Putamen (tissue), 1 donor: ENCODE measurements around the gene MYRIP.
"Not testable (repeated sequence)": the region's sequence is repeated elsewhere in the genome, so short reads cannot be mapped to it uniquely, and the experiment has no call there.

Experiments
- DNase-seq: peaks from one replicate; pipeline ENCODE4 v3.0.0-alpha.2; 2016; ENCODE audit warnings: low spot score

Gene MYRIP

DNA sequence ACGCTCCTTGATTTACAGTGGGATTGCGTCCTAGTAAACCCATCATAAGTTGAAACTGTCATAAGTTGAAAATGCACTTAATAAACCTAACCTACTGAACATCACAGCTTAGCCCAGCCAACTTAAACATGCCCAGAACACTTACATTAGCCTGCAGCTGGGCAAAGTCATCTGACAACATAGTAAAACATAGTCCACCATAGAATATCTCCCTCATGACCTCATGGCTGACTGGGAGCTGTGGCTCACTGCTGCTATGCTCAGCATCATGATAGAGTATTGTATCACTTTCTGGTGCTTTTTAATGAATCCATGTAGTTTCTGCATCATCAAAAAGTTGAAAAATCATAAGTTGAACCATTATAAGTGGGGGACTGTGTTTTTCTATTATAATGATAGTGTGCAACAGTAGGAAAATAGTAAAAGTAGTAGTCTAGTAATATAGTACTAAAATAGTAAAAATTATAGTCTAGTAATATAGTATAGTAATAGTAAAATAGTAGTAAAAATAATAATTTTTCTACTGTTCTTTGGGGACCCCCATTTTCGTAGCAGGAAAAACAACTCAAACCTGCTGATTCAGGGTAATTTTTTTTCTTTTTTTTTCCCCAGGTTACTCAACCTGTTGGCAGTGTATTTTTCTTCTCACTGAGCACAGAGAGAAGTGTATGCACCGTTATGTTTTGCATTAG, 233.5 kb downstream of the MYRIP start:
- DNase-seq, result no peak

DNA sequence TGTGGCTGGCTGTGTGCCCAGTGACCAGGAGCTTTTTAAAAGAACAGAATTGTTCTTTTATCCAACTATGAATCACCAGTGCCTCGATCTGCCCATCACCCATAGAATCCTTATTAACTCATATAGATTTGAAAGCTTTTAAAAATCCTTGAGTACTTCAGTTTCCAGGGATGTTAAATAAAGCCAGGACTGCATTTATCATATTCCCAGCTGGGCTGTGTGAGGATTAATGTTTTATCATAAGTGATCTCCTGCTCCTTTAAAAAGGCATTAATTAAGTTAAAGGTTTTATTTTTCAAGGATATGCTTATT, 234.0 kb downstream of the MYRIP start:
- DNase-seq, result no peak

DNA sequence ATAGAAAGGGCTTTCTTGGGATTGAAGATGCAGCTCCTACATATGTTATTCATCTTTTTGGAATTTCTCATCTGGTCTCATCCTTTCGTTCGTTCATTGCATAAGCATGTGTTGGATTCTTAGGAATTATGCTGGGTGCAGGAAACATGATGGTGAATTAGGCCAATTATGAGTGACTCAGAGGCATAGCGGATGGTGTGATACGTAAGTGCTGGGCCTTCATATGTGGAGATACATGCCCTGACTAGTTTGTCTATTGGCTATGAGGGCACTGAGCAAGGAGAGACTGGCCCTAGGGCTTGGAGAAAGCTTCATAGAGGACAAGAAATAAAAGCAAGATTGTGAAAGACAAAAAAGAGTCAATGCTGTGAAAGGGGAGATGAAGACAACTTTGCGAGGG, 235.1 kb downstream of the MYRIP start:
- no peak for DNase-seq

DNA sequence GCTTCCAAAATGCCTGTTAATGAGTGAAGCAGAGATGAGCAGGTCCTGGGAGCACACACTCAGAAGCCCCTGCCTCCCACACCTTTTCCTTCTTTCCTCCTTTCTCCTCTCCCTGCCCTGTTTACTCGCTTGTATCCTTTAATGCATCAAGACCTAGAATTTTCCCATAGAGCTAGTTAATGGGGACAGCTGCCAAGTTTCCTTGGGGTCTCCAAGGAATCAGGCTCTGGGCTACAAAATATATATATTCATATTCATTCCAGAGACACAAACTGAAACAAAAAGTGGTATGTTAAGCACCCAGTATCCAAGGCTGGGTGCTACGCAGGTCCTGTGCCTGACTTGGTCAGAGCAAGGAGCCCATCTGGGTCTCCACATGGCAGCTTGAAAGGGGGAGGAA, 235.6 kb downstream of the MYRIP start:
- DNase-seq, result no peak

DNA sequence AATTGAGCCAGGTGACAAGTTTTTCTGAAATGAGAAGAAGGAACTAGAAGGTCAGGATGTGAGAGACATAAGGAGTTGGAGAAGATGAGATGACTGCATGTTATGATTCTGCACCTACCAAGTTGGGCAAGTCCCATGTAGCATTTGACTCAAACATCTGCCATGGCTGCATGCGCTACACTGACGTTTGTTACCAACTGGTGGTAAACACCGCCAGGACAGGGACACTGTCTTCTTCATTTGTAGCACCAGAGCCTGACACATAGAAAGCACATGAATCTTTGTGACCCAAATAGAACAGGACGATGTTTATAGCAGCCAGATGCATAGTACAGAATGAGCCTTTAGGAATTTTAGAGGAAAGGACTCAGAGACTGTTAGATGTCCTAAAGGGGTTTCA, 236.7 kb downstream of the MYRIP start:
- DNase-seq, result no peak

DNA sequence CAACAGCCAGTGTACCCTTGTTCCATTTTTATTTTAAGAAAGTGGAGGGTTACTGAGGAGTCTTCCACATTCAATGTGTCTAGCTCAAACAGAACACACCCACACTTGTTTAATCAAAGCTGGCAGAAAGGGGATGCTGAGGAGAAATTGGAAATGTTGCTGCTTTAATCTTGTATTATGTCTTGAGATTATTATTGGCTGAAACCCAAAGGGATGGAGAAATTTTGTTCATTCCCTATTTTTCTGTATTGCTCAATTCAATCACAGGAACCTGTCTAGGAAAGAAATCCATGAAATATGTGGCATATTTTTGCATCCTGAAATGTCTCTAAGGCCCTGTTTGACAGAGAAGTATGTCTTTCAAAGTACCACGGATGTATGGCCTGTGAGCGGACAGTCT, 238.0 kb downstream of the MYRIP start:
- DNase-seq, result no peak

DNA sequence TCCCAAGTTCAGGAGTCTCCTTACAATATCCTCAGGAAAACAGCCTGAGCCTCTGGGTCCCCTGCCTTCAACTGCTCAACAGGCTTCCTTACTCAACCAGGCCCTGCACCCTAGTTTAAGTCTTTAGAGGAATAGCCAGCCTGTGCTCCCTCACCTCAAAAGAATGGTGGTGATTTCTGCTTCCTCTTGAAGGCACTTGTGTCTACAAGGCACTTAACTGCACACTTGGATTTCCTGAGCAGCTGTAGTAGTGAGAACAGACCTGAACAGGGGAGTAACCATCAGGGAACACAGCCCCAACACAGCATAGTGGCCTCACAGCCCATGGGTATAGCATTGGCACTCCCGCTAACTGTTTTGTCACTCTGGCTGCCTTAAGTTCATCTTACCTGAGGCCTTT, 244.3 kb downstream of the MYRIP start:
- DNase-seq, result no peak

DNA sequence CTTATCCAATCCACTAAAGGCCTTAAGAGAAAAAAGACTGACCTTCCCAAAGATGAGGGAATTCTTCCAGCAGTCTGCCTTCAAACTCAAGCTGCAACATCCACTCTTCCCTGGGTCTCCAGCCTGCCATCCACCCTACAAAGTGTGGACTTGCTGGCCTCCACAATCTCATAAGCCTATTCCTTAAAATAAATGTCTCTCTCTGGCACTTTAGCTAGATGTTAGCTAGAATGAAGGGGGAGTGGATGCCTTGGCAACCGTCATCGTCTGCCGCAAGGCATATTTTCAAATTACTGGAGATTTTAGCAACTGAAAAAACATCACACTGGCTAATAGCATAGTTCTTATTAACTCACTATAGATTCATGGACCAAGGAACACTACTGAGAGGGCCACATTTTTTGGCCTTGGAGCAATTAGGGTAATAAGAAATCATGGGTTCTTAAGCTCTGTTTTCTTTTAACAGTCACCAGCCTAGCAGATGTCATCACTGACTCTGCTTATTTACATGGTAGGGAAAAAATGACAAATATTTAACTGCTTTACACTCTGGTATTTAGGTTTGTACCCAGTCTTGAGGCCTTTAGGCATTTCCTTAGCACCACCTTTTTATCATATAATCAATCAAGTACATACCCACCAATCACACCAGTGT, 245.3 kb downstream of the MYRIP start:
- no peak for DNase-seq

DNA sequence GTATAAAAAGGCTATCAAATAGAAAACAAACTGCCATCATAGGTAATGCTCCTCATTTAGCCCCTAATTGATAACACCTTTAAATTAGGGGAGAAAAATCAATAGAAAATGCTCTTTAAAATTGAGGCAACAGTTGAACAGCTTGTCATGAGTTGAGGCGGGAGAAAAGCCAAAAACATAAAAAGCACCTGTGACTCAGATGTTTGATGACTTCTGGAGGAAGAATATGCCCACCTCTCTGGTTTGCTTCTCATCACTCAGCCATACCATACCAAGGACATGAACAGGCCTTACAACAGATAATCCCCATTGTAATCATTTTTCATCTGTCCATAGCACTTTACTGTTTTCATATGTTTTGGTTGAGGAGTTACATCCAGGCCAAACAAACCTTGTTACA, 246.0 kb downstream of the MYRIP start:
- no peak for DNase-seq

DNA sequence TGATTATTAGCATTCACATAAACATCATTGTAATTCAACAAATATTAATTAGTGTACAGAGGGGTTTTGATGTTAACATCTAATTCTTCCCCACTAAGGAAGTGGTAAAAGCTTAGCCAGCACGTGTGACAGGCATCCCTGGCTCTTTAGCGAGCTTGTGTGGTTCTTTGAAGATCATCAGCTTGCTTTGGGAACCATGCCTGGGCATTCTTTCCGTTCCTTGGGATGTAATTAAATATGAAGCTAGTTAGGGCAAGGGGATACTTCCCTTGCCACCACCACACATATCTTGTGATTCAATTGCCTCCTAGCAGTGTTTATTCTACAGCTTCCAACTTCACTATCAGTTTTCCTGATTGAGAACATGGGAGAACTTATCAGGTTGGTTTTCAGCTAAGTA, 246.5 kb downstream of the MYRIP start:
- no peak for DNase-seq

DNA sequence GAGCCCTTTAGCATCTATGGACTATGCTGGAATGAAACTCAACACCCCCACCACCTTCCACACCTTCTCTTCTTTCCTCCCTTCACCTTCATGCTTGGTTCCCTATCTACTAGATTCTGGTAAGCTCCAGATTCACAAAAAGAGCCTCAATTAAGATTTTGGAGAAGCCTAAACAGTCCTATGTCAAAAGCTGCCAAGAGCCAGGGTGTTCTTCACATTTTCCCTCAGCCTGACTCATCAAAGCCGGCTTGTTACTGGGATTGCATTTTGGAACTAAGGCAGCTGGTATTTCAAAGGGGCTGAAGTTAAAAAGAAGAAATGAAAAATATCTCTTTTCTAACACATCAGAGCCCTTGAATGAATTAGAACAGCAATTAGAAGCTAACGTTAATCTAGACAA, 247.7 kb downstream of the MYRIP start:
- DNase-seq, result no peak

DNA sequence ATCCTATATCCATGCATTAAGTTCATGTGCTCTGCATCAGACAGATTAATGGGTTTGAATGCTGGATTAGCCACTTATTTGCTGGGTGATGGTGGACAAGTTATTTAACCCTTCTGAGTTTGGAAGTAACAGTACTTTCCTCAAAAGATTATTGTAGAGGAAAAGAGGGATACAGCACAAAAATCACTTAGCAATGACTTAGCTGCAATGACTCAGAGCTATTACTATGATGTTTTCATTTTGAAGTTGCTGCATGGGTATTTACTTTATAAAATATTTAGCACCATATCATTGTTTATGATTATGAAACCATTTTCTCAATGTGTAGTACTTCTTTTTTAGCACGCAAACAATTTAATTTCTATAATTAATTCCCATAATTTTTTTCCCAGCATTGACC, 248.4 kb downstream of the MYRIP start:
- DNase-seq, result no peak

DNA sequence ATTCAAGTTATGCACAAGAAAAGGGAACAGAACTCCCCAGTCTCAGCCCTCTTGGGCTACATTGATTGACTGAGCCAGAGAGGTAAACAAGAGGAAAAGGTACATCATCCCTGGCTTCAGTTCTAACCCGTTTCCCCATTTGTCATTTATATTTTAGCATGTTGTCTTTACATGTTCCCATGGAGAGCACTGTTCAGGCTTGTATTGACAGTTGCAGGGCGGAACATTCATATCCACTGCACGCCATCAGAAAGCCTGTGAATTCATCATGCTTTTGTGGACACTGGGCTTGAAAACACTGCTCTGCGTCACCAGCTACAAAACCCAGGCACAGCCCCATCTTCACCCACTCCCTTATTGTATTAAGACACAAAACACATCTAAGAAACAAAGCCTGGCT, 259.2 kb downstream of the MYRIP start:
- no peak for DNase-seq

DNA sequence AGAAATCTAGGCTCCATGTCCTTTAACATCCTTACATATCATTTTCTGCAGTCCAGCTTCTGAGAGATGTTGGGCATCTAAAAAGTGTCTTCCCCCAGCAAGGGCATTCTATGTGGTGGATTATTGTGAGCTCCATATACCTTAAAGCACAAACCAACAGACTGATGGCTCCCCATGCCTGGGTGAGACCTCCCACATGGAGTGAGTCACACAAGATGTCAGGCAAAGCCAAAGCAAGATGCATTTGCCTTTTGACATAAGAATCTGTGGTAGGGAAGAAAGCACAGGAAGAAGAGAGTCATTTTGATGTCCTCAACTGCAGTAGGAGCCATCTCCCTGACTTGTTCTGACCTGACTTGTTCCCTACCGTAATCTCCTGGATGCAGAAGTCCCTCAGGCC, 261.4 kb downstream of the MYRIP start:
- no peak for DNase-seq

DNA sequence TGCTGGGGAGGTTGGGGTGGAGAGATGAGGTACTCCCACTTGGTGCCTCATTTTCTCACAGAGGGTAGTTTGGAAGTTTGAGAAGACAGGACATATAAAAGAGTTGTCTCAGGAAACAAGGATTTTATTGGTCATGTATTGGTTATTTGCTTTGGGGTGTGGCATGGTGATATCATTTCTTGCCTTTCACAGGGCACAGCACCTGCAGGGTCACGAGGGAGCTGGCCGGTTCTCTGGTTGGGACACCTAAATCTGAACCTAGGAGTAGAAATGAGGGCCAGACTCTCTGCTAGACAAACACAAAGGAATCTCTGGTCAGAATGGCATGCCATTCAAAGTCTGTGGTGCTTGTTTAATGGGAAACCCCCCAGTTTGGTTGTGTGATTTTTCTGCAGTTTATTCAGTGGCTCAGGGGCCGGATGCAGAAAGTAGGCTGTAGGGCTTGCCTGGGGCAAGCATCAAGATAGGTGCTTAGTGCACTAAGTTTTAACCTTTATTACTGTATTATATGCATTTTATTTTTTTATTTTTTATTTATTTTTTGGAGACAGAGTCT, 262.4 kb downstream of the MYRIP start:
- DNase-seq, result no peak

DNA sequence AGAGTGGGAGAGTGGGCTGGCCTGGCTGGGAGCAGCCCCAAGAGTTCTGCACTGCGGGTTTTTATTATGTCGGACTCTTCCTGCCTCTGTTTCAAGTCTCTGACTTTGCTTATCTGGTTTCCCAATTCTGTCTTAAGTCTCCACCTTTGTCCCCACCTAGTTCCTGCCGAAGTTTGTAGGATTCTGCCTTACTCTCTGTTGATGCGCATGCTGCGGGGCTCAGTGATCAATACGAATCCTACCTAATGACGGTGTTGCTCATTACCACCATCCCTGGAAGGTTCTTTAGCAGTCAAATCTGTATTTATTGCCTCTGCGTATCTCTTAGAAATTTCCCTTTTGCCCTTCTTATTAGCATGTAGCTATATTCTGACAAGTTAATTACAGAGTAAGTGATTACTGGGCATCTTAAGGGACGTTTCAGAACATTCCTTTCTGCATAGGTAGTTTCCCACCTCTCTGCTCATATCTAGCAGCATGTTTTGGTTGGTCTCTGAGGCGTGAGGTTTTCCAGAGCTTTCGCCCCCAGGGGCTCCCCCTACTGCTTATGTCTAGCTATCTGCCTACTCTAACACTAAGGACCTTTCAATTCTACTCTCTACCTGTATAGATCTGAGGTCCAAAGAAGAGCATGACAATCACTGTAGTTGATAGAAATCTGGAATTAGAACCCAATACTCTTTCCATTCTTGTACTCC, 264.1 kb downstream of the MYRIP start:
- no peak for DNase-seq

DNA sequence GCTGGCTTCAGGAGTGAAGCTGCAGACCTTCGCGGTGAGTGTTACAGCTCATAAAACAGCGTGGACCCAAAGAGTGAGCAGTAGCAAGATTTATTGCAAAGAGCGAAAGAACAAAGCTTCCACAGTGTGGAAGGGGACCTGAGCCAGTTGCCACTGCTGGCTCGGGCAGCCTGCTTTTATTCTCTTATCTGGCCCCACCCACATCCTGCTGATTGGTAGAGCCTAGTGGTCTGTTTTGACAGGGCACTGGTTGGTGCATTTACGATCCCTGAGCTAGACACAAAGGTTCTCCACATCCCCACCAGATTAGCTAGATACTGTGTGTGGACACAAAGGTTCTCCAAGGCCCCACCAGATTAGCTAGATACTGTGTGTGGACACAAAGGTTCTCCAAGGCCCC, 267.7 kb downstream of the MYRIP start:
- DNase-seq, result not testable (repeated sequence)

DNA sequence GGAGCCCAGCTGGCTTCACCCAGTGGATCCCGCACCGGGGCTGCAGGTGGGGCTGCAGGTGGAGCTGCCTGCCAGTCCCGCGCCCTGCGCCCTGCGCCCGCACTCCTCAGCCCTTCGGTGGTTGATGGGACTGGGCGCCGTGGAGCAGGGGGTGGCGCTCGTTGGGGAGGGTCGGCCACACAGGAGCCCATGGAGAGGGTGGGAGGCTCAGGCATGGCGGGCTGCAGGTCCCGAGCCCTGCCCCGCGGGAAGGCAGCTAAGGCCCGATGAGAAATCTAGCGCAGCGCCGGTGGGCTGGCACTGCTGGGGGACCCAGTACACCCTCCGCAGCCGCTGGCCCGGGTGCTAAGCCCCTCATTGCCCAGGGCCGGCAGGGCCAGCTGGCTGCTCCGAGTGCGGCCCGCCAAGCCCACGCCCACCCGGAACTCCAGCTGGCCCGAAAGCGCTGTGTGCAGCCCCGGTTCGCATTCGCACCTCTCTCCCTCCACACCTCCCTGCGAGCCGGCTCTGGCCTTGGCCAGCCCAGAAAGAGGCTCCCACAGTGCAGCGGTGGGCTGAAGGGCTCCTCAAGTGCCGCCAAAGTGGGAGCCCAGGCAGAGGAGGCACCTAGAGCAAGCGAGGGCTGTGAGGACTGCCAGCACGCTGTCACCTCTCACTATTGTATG, 268.6 kb downstream of the MYRIP start:
- DNase-seq, result not testable (repeated sequence)

DNA sequence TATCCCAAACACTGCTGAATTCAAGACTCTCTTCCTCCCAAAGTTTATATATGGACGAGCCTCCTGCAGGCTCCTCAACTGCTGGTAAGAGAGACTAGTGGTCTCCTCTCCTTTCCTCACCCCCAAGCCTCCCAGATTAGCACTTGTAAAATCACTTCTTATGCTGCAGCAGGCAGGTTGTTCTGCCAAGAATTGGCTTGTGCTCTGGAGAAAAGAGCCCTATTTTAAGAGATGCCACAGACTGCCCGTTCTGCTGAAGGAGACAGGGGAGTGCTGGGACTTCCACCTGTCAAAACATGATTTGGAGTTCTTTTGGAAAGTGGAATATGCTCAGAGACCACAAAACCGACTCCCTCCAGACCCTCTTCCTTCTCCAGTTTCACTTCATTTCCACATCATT, 269.2 kb downstream of the MYRIP start:
- DNase-seq, result no peak

DNA sequence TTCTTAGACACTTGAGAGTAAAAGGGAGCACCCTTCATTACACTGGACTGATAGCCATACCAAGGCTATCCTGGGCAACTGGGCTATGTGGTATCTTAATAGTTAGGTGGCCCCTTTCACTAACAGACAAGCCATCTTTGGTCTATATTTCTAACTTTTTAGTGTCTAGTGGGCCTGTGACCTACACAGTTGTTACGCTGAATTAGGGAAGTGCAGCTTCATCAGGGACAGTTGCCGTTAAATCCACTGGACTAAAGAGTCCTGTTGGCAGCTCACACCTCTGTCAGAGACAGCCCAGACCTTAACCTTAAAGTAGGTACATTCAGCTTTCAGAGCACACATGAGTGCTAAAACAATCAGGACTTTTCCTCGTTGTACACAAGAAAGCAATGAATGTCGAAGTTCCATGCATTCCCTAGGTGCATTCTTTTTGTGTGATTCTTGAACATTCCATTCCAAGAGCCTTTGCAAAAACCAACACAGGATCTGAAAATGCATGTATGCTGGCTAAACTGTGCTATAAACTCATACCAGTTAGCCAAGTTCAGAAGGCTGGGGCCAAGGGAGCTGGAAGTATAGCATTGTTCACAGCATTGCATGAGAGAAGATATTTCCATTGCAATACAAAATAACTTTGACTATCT, 269.9 kb downstream of the MYRIP start:
- DNase-seq, result no peak

DNA sequence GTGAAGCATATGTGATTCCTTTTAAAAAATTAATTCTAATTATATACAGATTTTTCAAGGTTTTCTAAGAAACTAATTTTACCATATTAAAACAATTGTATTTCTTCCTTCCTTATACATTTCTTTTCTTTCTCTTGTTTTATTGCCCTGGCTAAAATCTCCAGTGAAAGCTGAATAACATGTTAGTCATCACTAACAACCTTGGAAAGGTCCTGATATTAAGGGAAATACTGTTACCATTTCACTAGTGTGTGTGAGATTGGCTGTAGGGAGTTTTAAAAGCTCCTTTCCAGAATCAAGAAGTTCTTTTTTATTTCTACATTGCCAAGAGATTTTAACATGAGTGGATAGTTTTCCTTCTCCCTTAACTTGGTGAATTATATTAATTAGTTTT, 270.4 kb downstream of the MYRIP start:
- no peak for DNase-seq

DNA sequence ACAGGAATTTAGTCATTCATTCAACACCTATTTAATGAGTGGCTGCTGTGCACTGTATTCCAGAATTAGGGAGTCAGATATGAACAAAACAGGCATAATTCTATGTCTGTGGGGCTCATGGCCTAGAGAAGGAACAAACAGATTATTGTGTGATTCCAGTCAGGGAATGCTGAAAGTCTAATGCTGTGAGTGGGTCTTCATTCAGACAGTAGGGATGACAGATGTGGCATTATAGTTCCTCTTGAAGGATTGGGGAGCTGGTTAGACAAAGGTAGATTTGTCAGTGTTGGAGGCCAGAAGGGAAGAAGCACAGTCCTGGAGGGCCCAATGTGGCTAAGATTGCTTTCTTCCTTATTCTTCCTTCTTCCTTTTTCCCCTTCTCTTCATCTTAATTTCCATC, 273.7 kb downstream of the MYRIP start:
- no peak for DNase-seq
